ENCODE data around the gene KIAA2012.

The KIAA2012 gene

GRCh38 chr2:202042444-202042843, 30.6 kb upstream of the KIAA2012 start:
- no peak for DNase-seq (ENCODE audit: low read depth in 1 of 2, low spot score in 1 of 2)

- DNase-seq (ENCODE audit: low read depth in 1 of 2, low spot score in 1 of 2): no peak
These were observed 29.6 kb upstream of the KIAA2012 start for GRCh38 chr2:202043475-202043874.

GRCh38 chr2:202044777-202045176, 28.3 kb upstream of the KIAA2012 start:
- DNase-seq (ENCODE audit: low read depth in 1 of 2, low spot score in 1 of 2): no peak

- DNase-seq (ENCODE audit: low read depth in 1 of 2, low spot score in 1 of 2): no peak
These were observed 26.5 kb upstream of the KIAA2012 start for GRCh38 chr2:202046572-202046971.

GRCh38 chr2:202049092-202049728, 23.8 kb upstream of the KIAA2012 start:
- no peak for DNase-seq (ENCODE audit: low read depth in 1 of 2, low spot score in 1 of 2)

- DNase-seq (ENCODE audit: low read depth in 1 of 2, low spot score in 1 of 2): no peak
These were observed 23.2 kb upstream of the KIAA2012 start for GRCh38 chr2:202049840-202050239.

- DNase-seq (ENCODE audit: low read depth in 1 of 2, low spot score in 1 of 2): no peak
These were observed 22.4 kb upstream of the KIAA2012 start for GRCh38 chr2:202050652-202051051.

GRCh38 chr2:202051499-202052161, 21.4 kb upstream of the KIAA2012 start:
- DNase-seq (ENCODE audit: low read depth in 1 of 2, low spot score in 1 of 2): no peak

GRCh38 chr2:202052235-202052634, 20.8 kb upstream of the KIAA2012 start:
- DNase-seq (ENCODE audit: low read depth in 1 of 2, low spot score in 1 of 2): no peak

GRCh38 chr2:202054679-202055078, 18.4 kb upstream of the KIAA2012 start:
- no peak for DNase-seq (ENCODE audit: low read depth in 1 of 2, low spot score in 1 of 2)

- no peak for DNase-seq (ENCODE audit: low read depth in 1 of 2, low spot score in 1 of 2)
These were observed 16.4 kb upstream of the KIAA2012 start for GRCh38 chr2:202056611-202057010.

GRCh38 chr2:202060218-202060617, 12.8 kb upstream of the KIAA2012 start:
- no peak for DNase-seq (ENCODE audit: low read depth in 1 of 2, low spot score in 1 of 2)

GRCh38 chr2:202061695-202062094, 11.4 kb upstream of the KIAA2012 start:
- DNase-seq (ENCODE audit: low read depth in 1 of 2, low spot score in 1 of 2): no peak

- no peak for DNase-seq (ENCODE audit: low read depth in 1 of 2, low spot score in 1 of 2)
These were observed 8.7 kb upstream of the KIAA2012 start for GRCh38 chr2:202064171-202064880.

- no peak for DNase-seq (ENCODE audit: low read depth in 1 of 2, low spot score in 1 of 2)
These were observed 8.2 kb upstream of the KIAA2012 start for GRCh38 chr2:202064881-202065230.

- DNase-seq (ENCODE audit: low read depth in 1 of 2, low spot score in 1 of 2): no peak
These were observed 7.2 kb upstream of the KIAA2012 start for GRCh38 chr2:202065876-202066275.

- DNase-seq (ENCODE audit: low read depth in 1 of 2, low spot score in 1 of 2): no peak
These were observed 6.2 kb upstream of the KIAA2012 start for GRCh38 chr2:202066875-202067274.

- no peak for DNase-seq (ENCODE audit: low read depth in 1 of 2, low spot score in 1 of 2)
These were observed 5.5 kb upstream of the KIAA2012 start for GRCh38 chr2:202067589-202067988.

GRCh38 chr2:202069170-202070067, 3.6 kb upstream of the KIAA2012 start:
- DNase-seq (ENCODE audit: low read depth in 1 of 2, low spot score in 1 of 2): no peak

GRCh38 chr2:202071107-202071506, 1.9 kb upstream of the KIAA2012 start:
- no peak for DNase-seq (ENCODE audit: low read depth in 1 of 2, low spot score in 1 of 2)

GRCh38 chr2:202072226-202072625, 829 bp upstream of the KIAA2012 start:
- no peak for DNase-seq (ENCODE audit: low read depth in 1 of 2, low spot score in 1 of 2)

Measured in activated CD4-positive, alpha-beta T cell treated with anti-CD3 and anti-CD28 coated beads, Interleukin-2, amount 50 U/mL, for 24 hours (primary cell).